Uterus (tissue), 4 donors: Measurements from ENCODE around the gene ITSN1. TPM values are rescaled to one million over a fixed set of nuclear protein-coding genes. Genes with fewer than 3 reads are reported as not detected.

Experiments
- DNase-seq, 2 donors: peaks; one replicate each; pipeline ENCODE4 v3.0.0-alpha.2; 2019 to 2020
- H3K27ac ChIP-seq, 2 donors: fragments of 200-600 bp; sonication (generic); 1 replicate in 1 of 2; 2 replicates in 1 of 2; pipeline ENCODE4 v1.5.1; 2016 to 2018
- H3K27me3 ChIP-seq, 2 donors: fragments of 200-600 bp; sonication (generic); one replicate each; pipeline ENCODE4 v1.5.1; 2018 to 2019; ENCODE audit warnings: control low read depth in 1 of 2
- H3K36me3 ChIP-seq, 2 donors: fragments of 200-600 bp; sonication (generic); one replicate each; pipeline ENCODE4 v1.5.1; 2019; ENCODE audit warnings: control low read depth in 1 of 2
- H3K4me1 ChIP-seq, 2 donors: fragments of 200-600 bp; sonication (generic); one replicate each; pipeline ENCODE4 v1.5.1; 2018 to 2019; ENCODE audit warnings: control low read depth in 1 of 2
- H3K4me3 ChIP-seq, 2 donors: fragments of 200-600 bp; sonication (generic); 1 replicate in 1 of 2; 2 replicates in 1 of 2; pipeline ENCODE4 v1.5.1; 2018 to 2019; ENCODE audit warnings: mild to moderate bottlenecking in 1 of 2
- H3K9me3 ChIP-seq, 2 donors: fragments of 200-600 bp; sonication (generic); one replicate each; pipeline ENCODE4 v1.5.1; 2019; ENCODE audit warnings: control low read depth in 1 of 2
- POLR2A ChIP-seq, 2 donors: fragments of 450-650 bp; IDR thresholded peaks; one replicate each; pipeline ENCODE4 v1.6.1; 2016; ENCODE audit warnings: antibody characterized with exemption in 2 of 2, mild to moderate bottlenecking in 1 of 2, moderate library complexity in 1 of 2
- intact Hi-C: fragments of 100-400 bp; cut with DNase I; formaldehyde crosslinking; loops from one replicate; pipeline ENCODE4 v1.15.1; 2023; ENCODE audit warnings: low total_unique reads
- total RNA-seq, 4 donors: library from RNA; depleted of rRNA in 3 of 4; stranded (reverse); fragments of >200 nt in 3 of 4; gene quantifications; one replicate each; pipeline versions ENCODE4 v1.1.0 to v1.2.4, GENCODE V29; 2014 to 2023
- TF ChIP-seq, protein P1 (sequence below), 4 experiments: fragments of 200-600 bp in 2 of 4; fragments of 450-650 bp in 2 of 4; sonication (generic) in 2 of 4; IDR thresholded peaks; one replicate each; pipeline ENCODE4 v1.5.1; 2016 to 2019; ENCODE audit warnings: antibody characterized with exemption in 4 of 4, mild to moderate bottlenecking in 2 of 4, moderate library complexity in 1 of 4
- donor health status: DM: yes; HTN: yes; CAD: no.

The ITSN1 gene
- total RNA-seq, 4 donors from 2014 or later: 21.8 to 77.4 (median 48.1) TPM

DNA sequence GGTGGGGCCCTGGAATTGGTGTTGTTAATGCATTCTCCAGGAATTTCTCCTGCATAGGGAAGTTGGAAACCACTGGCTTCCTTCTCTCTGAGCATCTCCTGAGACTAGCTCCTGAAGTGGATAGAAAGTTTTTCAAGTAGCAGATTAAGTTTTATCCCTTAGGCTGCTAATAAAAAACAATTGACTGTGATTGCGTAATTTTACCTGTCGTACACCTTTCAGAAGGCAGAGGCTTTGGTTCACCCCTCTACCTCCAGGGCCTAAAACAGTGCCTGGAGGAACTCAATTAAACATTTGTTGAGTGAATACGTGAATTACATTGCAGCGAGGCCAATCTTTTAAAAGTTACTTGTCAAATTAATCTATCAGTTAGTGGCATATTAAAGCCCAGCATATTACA is 3.4 kb downstream of the ITSN1 start:
- H3K4me1 ChIP-seq: peaks cover 3 to 7% of the 10 kb centered on the region in 2 donors
- H3K27ac ChIP-seq: peak overlapping the region in 1 of 2 donors; percentile 92
- H3K27me3 ChIP-seq: no peaks in the 10 kb centered on the region
- TF ChIP-seq POLR2A (IDR thresholded peaks at IDR 0.05): no peak
- TF ChIP-seq, protein P1, sequence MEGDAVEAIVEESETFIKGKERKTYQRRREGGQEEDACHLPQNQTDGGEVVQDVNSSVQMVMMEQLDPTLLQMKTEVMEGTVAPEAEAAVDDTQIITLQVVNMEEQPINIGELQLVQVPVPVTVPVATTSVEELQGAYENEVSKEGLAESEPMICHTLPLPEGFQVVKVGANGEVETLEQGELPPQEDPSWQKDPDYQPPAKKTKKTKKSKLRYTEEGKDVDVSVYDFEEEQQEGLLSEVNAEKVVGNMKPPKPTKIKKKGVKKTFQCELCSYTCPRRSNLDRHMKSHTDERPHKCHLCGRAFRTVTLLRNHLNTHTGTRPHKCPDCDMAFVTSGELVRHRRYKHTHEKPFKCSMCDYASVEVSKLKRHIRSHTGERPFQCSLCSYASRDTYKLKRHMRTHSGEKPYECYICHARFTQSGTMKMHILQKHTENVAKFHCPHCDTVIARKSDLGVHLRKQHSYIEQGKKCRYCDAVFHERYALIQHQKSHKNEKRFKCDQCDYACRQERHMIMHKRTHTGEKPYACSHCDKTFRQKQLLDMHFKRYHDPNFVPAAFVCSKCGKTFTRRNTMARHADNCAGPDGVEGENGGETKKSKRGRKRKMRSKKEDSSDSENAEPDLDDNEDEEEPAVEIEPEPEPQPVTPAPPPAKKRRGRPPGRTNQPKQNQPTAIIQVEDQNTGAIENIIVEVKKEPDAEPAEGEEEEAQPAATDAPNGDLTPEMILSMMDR (IDR thresholded peaks at IDR 0.05): no peak
- intact Hi-C loops: no loop called here
- H3K9me3 ChIP-seq: no peaks in the 10 kb centered on the region
- DNase-seq: no peak
- H3K36me3 ChIP-seq: no peaks in the 10 kb centered on the region
- no peak overlapping the region for H3K4me3 ChIP-seq

DNA sequence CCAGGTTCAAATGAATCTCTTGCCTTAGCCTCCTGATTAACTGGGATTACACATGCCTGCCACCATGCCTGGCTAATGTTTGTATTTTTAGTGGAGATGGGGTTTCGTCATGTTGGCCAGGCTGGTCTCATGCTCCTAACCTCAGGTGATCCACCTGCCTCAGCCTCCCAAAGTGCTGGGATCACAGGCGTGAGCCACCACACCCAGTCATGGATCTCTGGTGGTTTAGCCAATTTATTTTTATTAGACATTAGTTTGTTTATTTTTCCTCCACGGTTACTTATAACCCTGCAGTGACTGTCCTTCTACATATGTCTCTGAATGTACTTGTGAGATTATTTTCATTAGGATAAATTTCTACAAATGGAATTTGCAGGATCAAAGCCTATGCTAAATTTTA is 5.3 kb downstream of the ITSN1 start:
- TF ChIP-seq, protein P1 (IDR thresholded peaks at IDR 0.05): no peak
- no peak for TF ChIP-seq POLR2A (IDR thresholded peaks at IDR 0.05)
- Histone ChIP-seq H3K36me3 (no peaks in the 10 kb centered on the region), H3K9me3 (no peaks in the 10 kb centered on the region), H3K4me1 (peaks cover 3 to 7% of the 10 kb centered on the region in 2 donors), H3K27ac (no peak overlapping the region), H3K4me3 (no peak overlapping the region), H3K27me3 (no peaks in the 10 kb centered on the region)
- DNase-seq: no peak
- intact Hi-C loops: no loop called here

DNA sequence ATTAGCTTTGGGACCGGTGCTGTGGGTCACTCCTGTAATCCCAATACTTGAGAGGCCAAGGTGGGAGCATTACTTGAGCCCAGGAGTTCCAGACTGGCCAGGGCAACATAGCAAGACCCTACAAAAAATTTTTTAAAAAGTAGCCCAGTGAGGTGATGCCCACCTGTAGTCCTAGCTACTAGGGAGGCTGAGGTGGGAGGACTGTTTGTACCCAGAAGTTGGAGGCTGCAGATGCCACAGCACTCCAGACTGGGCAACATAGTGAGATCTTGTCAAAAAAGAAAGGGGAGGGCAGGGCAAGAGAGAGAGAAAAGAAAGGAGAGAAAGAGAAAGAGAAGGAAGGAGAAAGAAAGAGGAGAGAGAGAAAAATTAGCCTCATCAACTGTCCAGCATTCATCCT is 6.3 kb downstream of the ITSN1 start:
- no peaks in the 10 kb centered on the region for H3K9me3 ChIP-seq
- TF ChIP-seq POLR2A (IDR thresholded peaks at IDR 0.05): no peak
- TF ChIP-seq, protein P1 (IDR thresholded peaks at IDR 0.05): no peak
- DNase-seq: no peak
- H3K36me3 ChIP-seq: no peaks in the 10 kb centered on the region
- H3K27ac ChIP-seq: no peak overlapping the region
- no peaks in the 10 kb centered on the region for H3K27me3 ChIP-seq
- H3K4me1 ChIP-seq: peaks cover 3 to 7% of the 10 kb centered on the region in 2 donors
- intact Hi-C loops: no loop called here
- H3K4me3 ChIP-seq: no peak overlapping the region

DNA sequence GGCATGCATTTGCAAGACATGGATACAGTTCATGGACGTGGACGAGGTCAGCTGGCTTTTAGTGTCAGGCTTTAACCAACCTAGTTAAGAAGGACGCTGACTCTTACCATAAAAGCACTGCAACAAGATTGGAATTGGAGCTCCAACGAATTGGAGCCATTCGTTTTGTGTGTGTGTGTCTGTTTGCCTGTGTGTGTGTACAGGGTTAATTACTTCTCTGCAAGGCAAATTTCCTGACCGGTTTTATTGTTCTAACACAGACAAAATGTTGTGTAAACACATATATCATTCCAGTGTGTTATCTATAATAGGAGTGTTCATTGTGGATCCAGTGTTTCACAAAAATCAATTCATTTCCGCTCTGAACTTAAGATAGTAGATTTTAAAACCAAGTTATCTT is 7.9 kb downstream of the ITSN1 start:
- H3K27ac ChIP-seq: no peak overlapping the region
- H3K9me3 ChIP-seq: no peaks in the 10 kb centered on the region
- no peaks in the 10 kb centered on the region for H3K27me3 ChIP-seq
- H3K4me1 ChIP-seq: no peaks in the 10 kb centered on the region
- no peak for TF ChIP-seq POLR2A (IDR thresholded peaks at IDR 0.05)
- TF ChIP-seq, protein P1 (IDR thresholded peaks at IDR 0.05): no peak
- DNase-seq: no peak
- H3K36me3 ChIP-seq: no peaks in the 10 kb centered on the region
- no peak overlapping the region for H3K4me3 ChIP-seq
- intact Hi-C loops: no loop called here

DNA sequence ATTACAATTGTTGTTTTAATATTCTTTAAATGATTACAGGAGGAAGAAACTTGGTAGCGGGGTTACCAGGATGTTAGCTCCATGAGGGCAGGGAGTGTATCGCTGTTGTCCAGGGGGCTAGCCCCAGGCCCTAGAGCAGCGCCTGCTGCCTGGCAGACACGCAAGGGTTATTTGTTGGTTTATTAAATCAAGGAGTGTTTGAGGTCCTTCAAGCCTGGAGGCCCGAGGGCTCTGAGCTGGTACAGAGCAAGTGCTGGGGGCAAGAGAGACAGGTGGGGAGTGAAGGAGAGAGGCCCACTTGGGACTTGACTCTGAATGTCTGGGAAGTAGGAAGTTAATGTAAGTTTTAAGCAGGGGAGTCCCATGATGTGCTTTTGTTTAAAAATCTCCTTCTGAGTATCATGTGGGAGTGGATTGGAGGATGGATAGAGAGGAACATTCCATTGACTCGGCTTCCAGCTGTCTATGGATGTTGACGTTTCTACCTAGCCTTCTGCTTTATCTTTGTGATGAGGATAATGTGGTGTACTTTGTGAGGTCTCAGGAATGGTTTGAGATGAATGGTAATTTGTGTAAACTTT is 8.7 kb downstream of the ITSN1 start:
- Histone ChIP-seq H3K4me1 (no peaks in the 10 kb centered on the region), H3K36me3 (no peaks in the 10 kb centered on the region), H3K9me3 (no peaks in the 10 kb centered on the region), H3K4me3 (no peak overlapping the region), H3K27me3 (no peaks in the 10 kb centered on the region), H3K27ac (no peak overlapping the region)
- intact Hi-C loops: no loop called here
- no peak for DNase-seq
- TF ChIP-seq POLR2A (IDR thresholded peaks at IDR 0.05): no peak
- TF ChIP-seq, protein P1 (IDR thresholded peaks at IDR 0.05): no peak
